Activated naive CD8-positive, alpha-beta T cell (primary cell): ENCODE measurements around the gene ATP5F1D.

ENCODE experiments used
- H3K27ac Mint-ChIP-seq: one replicate; pipeline ENCODE4 v1.8.0; 2021; ENCODE audit warnings: mixed read lengths
- H3K27me3 Mint-ChIP-seq: one replicate; pipeline ENCODE4 v1.8.0; 2021; ENCODE audit warnings: mixed read lengths
- H3K36me3 Mint-ChIP-seq: one replicate; pipeline ENCODE4 v1.8.0; 2021; ENCODE audit warnings: mixed read lengths
- H3K4me1 Mint-ChIP-seq: one replicate; pipeline ENCODE4 v1.8.0; 2021; ENCODE audit warnings: low read depth, mixed read lengths
- H3K4me3 Mint-ChIP-seq: one replicate; pipeline ENCODE4 v1.8.0; 2021; ENCODE audit warnings: mild to moderate bottlenecking, mixed read lengths
- H3K9me3 Mint-ChIP-seq: one replicate; pipeline ENCODE4 v1.8.0; 2021; ENCODE audit warnings: low read depth, mixed read lengths

Gene ATP5F1D

DNA sequence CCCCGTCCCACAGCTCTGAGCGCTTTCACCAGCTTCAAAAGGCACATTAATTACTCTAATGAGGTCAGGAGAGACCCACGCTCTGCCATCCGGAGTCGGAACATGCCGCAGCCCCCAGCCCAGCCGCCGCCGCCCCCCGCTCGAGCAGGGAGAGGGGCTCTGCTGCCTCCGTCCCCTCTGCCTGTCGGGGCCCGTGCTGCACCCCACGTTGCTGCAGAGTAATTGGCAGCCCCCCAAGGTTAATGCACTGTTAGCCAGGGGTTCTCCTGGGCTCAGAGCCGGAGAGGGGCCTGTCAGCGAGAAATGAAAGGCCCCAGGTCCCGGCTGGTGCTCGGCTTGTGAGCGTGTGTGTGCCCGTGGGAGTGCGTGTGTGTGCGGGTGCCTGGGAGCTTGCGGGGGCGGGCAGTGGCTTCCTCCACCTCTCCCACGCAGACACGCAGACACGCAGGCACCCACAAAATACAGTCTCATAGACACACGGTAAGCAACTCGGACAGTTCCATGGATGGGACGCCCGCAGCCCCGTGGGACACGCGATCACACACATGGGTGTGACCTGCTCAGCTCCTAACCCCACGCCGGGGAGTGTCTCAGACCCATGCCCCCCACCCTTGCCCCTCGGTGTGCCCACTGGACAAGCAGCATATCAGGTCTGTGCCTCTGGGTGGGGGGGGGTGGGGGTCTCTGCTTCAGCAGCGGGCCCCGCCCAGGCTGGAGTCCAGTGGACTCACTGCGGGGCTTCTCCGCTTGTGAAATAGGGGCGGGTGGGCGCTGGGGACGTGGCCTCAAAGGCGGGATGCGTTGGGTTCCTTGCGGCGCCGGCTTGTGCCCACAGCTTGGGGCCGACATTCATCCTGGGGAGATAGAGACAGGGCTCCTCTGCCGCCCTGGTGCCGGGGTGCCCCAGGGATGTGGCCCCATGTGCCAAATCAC, 39.4 kb downstream of the ATP5F1D start:
- Mint-ChIP-seq H3K36me3 (peaks cover 5% of the 10 kb centered on the region), H3K4me1 (peaks cover 26% of the 10 kb centered on the region), H3K27ac (no peak overlapping the region), H3K9me3 (no peaks in the 10 kb centered on the region), H3K27me3 (peaks cover 11% of the 10 kb centered on the region), H3K4me3 (no peak overlapping the region)

DNA sequence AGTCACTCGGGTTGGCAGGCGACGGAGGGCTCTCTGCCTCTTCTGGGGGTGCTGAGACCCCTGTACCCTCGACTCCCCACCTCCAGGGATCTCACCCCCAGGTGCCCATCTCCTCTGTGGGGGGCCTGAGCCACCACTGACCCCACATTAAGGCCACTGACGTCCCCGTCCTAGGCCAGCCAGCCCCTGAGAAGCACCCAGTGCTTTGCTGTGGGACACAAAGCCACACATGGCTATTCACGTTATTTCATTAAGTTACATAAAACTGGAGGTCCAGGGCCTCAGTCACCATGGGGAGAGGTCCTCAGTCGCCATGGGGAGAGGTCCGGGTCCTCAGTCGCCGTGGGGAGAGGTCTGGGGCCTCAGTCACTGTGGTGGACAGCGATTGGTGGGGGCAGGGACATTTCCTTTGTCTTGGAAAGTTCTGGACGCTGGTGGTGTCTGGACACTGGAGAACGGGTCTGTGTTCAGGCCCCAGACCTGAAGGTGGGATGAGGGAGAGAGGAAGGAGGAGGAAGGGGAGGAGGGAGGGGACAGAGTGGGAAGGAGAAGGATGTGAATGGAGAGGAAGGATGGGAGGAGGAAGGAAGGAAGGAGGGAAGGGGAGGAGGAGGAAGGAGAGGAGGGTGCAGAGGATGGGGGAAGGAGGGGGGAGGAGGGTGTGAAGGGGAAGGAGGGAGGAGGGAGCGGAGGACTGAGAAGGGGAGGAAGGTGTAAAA, 40.2 kb downstream of the ATP5F1D start:
- H3K9me3 Mint-ChIP-seq: no peaks in the 10 kb centered on the region
- H3K27me3 Mint-ChIP-seq: peaks cover 11% of the 10 kb centered on the region
- no peak overlapping the region for H3K27ac Mint-ChIP-seq
- peaks cover 23% of the 10 kb centered on the region for H3K4me1 Mint-ChIP-seq
- H3K4me3 Mint-ChIP-seq: no peak overlapping the region
- peaks cover 4% of the 10 kb centered on the region for H3K36me3 Mint-ChIP-seq

DNA sequence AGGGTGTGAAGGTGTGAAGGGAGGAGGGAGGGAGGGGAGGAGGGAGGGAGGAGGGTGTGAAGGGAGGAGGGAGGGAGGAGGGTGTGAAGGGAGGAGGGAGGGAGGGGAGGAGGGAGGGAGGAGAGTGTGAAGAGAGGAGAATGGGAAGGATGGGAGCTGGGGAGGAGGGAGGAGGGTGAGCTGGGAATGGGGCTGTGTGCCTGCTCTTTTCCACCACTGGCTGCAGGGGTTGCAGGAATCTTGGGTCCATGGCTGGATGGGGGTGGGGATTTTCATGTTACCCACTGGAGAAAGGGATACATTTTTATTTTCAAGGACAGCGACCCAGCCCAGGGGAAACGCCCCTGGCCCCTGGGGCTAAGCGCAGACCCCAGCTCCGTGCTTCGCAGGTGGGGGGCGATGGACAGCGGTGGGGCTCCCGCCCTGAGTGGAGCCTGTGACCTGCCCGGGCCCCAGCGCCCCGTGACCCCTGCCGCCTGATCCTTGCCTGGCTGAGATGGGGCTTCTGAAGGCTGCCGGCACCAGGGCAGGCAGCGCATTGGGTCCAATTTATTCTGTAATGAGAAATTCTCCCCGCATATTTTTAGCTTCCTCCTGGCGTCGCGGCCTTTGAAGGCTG, 41.1 kb downstream of the ATP5F1D start:
- Mint-ChIP-seq H3K27me3 (peaks cover 11% of the 10 kb centered on the region), H3K27ac (no peak overlapping the region), H3K4me1 (peaks cover 19% of the 10 kb centered on the region), H3K4me3 (no peak overlapping the region), H3K9me3 (no peaks in the 10 kb centered on the region), H3K36me3 (peaks cover 2% of the 10 kb centered on the region)

DNA sequence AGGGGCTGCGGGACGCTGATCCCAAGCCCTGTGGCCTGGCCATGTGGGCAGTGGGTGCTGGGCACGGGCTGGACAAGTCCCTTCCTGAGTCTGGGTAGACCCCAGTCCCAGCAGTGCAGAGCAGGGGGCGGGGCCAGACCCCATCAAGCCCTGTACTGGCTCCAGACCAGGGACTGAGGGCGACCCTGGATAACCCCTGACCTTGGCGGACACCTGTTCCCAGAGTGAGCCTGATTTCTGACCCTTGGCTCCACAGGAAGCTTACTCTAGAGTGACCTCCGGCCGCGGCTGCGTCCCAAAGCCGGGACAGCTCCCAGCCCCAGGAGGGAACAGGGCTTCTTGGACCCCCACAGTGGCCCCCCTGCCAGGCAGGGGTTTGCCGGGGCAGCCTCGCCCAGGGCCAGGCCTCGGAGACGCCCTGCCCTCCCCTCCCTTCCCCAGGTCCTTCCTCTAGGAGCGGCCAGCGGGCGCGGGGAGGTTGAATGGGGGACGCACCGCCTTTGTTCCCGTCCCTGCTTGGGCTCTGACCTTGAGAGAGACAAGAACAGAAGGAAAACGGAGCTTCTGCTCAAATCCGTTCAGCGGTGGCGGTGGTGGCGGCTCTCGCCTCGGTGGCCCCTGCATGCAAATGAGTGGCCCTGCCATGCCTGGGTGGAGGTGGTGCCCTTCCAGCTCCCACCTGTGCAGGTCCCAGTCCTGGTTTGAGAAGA, 41.8 kb downstream of the ATP5F1D start:
- no peak overlapping the region for H3K27ac Mint-ChIP-seq
- H3K9me3 Mint-ChIP-seq: no peaks in the 10 kb centered on the region
- peaks cover 2% of the 10 kb centered on the region for H3K36me3 Mint-ChIP-seq
- H3K27me3 Mint-ChIP-seq: peaks cover 11% of the 10 kb centered on the region
- H3K4me3 Mint-ChIP-seq: no peak overlapping the region
- peaks cover 17% of the 10 kb centered on the region for H3K4me1 Mint-ChIP-seq

DNA sequence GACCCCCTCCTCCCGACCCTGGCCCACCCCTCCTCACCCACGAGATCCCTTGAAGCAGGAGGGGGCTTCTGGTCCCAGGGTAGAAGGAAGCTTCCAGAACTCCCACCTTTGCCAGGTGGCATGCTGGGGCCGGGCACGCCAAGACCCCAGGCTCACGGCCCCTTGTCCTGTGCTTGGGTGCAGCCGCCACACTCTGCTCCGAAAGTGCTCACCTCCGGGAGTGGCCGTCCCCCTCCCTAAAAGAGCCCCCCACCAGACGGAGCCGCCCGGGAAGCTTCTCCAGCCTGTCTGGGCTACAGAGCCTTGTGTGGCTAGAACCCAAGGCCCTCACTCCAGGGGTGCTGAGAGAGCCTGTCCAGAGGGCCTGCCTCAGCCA, 42.4 kb downstream of the ATP5F1D start:
- no peaks in the 10 kb centered on the region for H3K9me3 Mint-ChIP-seq
- H3K27me3 Mint-ChIP-seq: peaks cover 11% of the 10 kb centered on the region
- H3K27ac Mint-ChIP-seq: no peak overlapping the region
- peak overlapping the region; percentile 37 for H3K4me3 Mint-ChIP-seq
- H3K4me1 Mint-ChIP-seq: peaks cover 17% of the 10 kb centered on the region
- peaks cover 2% of the 10 kb centered on the region for H3K36me3 Mint-ChIP-seq

DNA sequence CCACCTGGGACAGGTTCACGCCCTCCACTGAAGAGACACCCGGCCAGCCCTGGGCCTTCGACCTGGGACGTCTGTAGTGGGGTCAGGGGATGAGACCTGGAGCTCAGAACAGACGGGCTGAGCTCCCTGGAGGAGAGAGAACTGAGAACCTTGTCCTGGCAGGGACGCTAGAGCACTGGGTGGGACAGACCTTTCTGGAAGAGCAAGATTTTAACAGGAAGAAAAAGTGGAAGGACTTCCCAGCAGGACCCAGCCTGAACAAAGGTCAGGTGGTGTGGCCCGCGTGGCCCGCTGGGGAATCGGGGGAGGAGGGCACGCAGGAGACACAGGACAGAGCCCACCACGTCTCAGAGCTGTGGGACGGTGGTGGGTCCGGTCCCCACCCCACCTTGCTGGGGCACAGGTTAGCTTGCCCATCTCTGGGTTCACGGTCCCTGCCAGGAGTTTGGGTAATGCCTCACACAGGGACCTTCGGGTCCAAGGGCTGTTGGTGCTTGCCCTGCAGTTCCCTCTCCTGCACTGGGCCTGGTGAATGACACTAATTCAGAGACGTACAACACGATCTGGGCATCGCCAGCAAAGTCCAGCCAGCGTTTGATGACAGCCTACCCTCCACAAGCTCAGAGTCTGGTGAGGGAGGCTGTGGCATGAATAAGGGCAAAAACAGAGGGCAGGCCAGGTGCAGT, 42.9 kb downstream of the ATP5F1D start:
- no peaks in the 10 kb centered on the region for H3K9me3 Mint-ChIP-seq
- H3K27me3 Mint-ChIP-seq: peaks cover 14% of the 10 kb centered on the region
- H3K4me3 Mint-ChIP-seq: peak overlapping the region; percentile 75
- H3K4me1 Mint-ChIP-seq: peaks cover 15% of the 10 kb centered on the region
- peaks cover 2% of the 10 kb centered on the region for H3K36me3 Mint-ChIP-seq
- no peak overlapping the region for H3K27ac Mint-ChIP-seq

DNA sequence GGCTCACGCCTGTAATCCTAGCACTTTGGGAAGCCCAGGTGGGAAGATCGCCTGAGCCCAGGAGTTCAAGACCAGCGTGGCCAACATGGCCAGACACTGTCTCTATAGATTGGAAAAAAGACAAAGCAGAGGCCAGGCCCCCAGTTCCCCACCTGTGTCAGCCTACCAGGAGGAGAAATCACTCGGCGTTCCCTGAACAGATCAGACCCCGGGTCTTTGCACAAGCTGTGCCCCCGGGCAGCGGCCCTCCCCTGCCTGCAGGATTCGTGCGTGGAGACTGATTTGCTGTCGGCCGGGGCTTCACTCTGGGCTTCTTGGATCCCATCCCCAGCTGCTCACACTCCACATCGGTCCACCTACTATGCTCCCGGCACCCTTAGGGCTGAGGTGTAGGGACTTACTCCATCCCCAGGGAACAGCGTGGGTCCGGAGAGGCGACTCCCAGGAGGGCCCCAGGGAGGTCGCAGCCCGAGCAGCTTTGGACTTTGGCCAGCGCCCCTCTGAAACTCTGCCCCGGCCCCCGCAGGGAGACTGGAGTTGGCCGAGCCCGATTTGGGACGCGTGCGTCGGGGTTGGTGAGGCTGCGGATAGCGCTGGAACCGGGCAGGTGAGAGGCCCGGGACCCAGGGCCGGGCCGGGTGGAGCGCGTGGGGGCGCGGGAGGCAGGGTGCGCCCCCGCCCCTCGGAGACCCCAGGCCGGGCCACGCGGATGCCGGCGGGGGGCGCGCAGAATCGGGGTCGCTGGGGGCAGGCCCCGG, 43.6 kb downstream of the ATP5F1D start:
- H3K27me3 Mint-ChIP-seq: peaks cover 14% of the 10 kb centered on the region
- H3K4me3 Mint-ChIP-seq: peak overlapping the region; percentile 75
- H3K4me1 Mint-ChIP-seq: peaks cover 10% of the 10 kb centered on the region
- H3K27ac Mint-ChIP-seq: no peak overlapping the region
- H3K36me3 Mint-ChIP-seq: no peaks in the 10 kb centered on the region
- no peaks in the 10 kb centered on the region for H3K9me3 Mint-ChIP-seq

DNA sequence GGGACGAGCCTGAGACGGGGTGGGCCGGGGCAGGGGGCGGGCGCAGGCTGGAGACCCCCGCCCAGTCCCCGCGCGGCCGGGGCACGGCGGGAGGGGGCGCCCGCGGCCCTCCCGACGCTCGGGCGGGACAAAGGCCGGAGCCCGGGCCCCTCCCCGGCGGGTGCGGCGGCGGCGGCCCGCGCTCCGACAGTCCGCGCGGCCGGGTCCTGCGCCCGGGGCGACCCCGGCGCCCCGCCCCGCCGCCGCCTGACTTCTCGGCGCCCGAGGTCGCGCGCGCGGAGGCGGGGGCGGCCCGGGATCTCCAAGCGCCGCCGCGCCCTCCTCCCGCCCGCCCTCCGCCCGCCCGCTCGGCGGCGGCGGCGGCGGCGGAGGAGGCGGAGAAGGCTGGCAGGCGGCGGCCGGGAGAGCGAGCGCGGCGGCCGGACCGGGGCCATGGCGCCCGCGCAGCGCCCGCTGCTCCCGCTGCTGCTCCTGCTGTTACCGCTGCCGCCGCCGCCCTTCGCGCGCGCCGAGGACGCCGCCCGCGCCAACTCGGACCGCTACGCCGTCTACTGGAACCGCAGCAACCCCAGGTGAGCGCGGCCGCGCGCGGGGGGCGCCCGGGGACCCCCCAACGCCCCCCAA, 44.3 kb downstream of the ATP5F1D start, which contains the start of gene EFNA2:
Gene EFNA2, plus strand, starts transcription at position 137 of the 624 bp plus-strand sequence. Its CDS starts 296 bp downstream, at position 433.
- H3K27ac Mint-ChIP-seq: no peak within 1 kb of the TSS
- peaks cover 8% of the 10 kb centered on the region for H3K4me1 Mint-ChIP-seq
- H3K36me3 Mint-ChIP-seq: no peaks in the 10 kb centered on the region
- peaks cover 14% of the 10 kb centered on the region for H3K27me3 Mint-ChIP-seq
- H3K9me3 Mint-ChIP-seq: no peaks in the 10 kb centered on the region
- peak within 1 kb of the TSS; percentile 75 for H3K4me3 Mint-ChIP-seq

DNA sequence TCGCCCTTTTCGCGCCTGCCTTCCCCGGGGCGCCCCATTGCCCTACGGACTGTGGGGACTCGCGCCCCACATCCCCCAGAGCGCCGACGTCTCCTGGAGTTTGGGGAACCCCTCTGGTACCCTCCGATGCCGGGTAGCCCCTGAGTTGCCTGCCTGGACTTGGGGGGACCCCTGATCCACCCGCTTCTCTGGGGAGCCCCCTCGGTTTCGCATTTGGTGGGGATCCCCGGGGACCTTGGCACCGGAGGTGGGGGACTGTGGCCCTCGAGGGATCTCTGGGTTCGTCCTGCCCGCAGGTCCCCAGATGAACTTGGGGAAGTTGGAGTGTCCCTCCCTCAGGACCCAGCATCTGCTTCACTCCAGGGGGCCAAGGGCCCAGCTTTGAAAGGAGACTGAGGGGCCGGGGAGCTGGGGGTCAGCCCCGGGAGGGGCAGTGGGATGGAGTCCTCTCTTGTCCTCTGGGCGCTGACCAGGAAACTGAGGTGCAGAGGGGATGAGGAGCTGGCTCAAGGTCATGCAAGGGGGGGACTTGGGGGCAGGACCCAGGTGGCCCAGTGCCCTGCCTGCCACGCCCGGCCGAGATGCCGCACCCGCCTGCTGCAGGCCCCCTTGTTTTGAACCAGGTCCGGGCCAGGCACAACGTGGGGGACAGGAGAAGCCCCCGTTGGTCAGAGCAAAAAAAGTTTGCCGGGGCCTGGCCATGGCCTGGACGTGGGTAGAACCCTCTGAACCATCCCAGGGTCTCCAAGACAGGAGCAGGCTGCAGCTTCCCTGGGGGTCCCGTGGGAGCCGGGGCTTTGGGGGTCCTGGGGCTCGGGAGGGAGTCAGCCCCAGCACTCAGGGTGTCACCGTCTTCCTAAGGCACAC, 45.2 kb downstream of the ATP5F1D start:
- Mint-ChIP-seq H3K27me3 (peaks cover 14% of the 10 kb centered on the region), H3K9me3 (no peaks in the 10 kb centered on the region), H3K36me3 (no peaks in the 10 kb centered on the region), H3K4me1 (peaks cover 6% of the 10 kb centered on the region), H3K4me3 (peak overlapping the region; percentile 38), H3K27ac (no peak overlapping the region)

DNA sequence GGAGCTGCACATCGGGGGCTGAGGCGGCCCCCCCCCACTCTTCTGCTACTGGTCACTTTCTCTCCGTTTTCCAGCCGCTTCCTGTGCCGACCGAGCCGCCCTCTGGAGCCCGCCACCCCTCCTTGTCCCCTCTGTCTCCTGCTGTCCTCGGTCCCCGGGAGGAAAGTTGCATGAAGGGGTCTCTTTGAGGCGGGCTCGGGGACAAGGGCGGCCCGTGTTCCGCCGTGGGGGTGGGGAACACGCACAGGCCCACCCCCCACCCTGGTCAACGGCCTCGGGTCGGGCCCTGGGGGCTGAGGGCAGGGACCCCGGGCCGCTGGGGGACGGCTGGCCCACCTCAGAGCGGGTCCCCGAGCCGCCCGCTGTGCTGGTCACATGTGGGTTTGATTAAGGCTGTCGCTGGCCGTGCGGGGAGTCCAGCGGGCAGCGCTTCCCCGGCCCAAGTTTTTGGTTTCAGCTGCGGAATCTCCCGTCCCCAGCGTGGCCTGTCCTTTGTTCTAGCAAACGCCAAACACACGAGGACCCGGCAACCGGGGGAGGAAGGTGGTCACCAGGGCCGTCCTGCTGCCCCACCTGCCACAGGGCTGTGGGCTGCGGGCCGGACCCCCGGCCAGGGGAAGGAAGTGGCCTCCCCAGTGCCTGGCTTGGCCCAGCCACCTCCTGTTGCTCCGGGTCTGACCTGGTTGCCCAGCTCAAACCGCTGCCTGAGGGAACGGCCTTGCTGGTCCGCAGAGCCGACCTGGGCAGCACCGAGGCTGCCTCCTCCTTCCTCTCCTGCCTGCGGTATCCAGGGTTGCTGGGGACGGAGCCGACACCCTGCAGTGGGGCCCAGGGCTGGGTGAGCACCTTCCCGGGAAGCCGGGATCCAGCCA, 46.0 kb downstream of the ATP5F1D start:
- Mint-ChIP-seq H3K27me3 (peaks cover 14% of the 10 kb centered on the region), H3K36me3 (no peaks in the 10 kb centered on the region), H3K4me1 (peaks cover 6% of the 10 kb centered on the region), H3K9me3 (no peaks in the 10 kb centered on the region), H3K4me3 (no peak overlapping the region), H3K27ac (no peak overlapping the region)

DNA sequence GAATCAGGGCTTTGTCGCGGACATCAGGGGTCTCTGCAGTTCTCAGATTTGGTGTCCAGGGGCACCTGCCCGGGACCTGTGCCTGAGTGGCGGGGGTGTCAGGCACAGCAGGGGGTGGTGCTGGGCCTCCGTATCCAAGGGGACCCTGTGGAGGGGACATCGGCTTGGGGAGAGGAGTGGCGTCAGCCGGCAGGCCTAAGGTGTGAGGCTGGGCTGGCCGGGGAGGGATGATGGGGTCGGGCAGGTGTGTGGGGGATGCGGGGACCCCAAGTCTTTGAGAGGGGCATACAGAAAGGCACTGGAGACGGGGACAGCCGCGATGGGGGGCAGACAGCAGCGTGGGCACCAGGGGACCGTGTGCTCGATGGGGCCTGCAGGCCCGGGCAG, 46.7 kb downstream of the ATP5F1D start:
- H3K9me3 Mint-ChIP-seq: no peaks in the 10 kb centered on the region
- H3K36me3 Mint-ChIP-seq: no peaks in the 10 kb centered on the region
- no peak overlapping the region for H3K27ac Mint-ChIP-seq
- no peak overlapping the region for H3K4me3 Mint-ChIP-seq
- peaks cover 6% of the 10 kb centered on the region for H3K4me1 Mint-ChIP-seq
- peaks cover 14% of the 10 kb centered on the region for H3K27me3 Mint-ChIP-seq
